GM21786 (cell line): ENCODE data around the gene PRR11.
"Not testable (repeated sequence)": the region's sequence is repeated elsewhere in the genome, so short reads cannot be mapped to it uniquely, and the experiment has no call there.

Source experiments
- ATAC-seq: cut with Tn5 transposase; IDR thresholded peaks from one replicate; pipeline ENCODE4 v1.9.1; 2021; ENCODE audit not compliant: unreplicated experiment

The PRR11 gene

GRCh38 chr17:59155439-59156177, at the start of gene PRR11:
PRR11 (plus strand) TSS chr17:59155746; CDS start chr17:59169753, 14,007 bp downstream.
- peak; percentile 86 for ATAC-seq

DNA sequence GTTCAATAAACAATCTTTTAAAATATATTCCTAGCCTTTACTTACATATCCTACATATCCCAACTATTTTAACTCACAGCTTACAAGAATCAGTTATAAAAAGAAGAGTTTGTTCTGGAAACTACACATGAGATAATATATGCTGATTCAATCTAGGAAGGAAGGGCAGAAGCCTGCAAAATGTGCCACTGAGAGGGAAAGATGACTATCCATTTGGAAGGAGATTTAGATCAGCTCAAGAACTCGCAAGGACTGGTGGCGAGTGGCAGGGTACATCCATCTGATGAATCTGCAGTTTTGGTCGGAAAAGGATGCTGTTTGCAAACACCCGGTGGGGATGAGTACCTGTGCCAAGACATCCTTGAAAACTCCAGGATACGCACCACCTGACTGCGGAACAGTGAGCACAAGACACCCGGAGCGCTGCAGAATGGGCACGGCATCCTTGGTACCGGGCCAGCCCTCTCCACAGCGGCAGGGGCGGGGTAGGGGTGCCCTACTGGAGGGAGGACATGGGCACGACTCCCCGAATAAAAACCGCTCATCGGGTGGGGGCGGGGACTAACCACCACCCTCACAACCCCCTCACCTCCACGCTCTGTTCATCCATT, 49.6 kb upstream of the PRR11 start:
- peak; percentile 17 for ATAC-seq

DNA sequence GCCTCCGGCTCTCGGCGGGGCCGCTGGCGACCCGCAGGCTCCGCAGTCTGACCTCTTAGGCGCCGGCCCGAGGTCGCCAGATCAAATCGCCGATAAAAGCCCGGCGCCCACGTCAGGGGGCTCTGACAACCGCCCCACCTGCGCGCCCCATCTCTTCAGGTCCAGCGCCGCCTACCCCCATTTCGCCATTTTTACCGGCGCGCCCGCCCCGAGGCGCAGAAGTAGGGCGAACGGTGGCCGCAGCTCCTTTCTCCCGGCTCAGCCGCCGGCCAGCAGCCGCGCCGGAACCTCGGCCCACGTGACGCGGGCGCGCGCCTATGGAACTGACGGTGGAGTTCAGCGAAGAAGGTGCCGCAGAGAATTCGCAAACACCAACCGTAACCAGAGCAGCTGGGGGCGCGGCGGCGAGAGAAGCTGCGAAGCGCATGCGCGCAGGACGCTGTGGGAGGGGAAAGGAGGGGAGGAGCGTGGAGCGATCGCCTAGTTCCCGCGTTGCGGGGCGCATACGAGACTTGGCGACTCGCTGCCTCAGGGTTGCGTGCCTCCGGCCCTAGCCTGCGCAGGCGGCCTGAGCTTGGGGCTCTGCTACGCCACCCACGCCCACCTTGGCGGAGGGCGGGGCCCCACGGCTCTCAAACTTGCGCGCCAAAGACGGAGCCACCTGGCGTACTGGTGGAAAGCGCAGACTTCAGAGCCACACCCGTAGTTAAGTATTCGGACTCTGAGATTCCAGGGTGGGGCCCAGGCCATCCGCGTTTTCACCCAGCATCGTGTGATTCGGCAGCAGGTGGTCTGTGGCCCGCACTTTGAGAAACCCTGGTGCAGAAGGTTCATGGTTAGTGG, 48.9 kb upstream of the PRR11 start, which contains the start of gene TRIM37:
Gene TRIM37, minus strand, starts transcription at position 418 of the 843 bp plus-strand sequence. CDS start 419 bp downstream, outside the sequence.
- peak; percentile 95 for ATAC-seq

- no peak for ATAC-seq
Measured at GRCh38 chr17:59107306-59107670, 48.3 kb upstream of the PRR11 start.

GRCh38 chr17:59108400-59109102, 47.0 kb upstream of the PRR11 start:
- ATAC-seq = no peak

GRCh38 chr17:59110973-59111372, 44.6 kb upstream of the PRR11 start:
- ATAC-seq = no peak

GRCh38 chr17:59111539-59111938, 44.0 kb upstream of the PRR11 start:
- ATAC-seq = no peak

- no peak for ATAC-seq
Measured at GRCh38 chr17:59115474-59115873, 40.1 kb upstream of the PRR11 start.

DNA sequence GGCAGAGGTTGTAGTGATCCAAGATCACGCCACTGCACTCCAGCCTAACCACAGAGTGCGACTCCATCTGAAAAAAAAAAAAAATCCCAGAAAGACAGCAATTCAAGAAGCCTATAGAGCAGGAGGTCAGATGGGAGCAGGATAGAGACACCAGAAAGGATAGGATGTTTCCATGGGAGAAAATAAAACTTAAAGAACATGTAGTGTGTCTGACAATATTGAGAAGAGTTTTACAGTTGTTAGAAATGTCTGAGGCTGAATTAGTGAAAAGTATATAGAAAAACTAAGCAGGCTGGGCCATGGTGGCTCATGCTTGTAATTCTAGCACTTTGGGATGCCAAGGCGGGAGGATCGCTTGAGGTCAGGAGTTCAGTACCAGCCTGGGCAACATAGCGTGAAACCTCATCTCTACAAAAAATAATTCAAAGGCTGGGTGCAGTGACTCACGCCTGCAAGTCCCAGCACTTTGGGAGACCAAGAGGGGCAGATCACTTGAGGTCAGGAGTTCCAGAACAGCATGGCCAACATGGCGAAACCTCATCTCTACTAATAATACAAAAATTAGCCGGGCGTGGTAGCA, 33.6 kb upstream of the PRR11 start:
- ATAC-seq = no peak

GRCh38 chr17:59124665-59125064, 30.9 kb upstream of the PRR11 start:
- ATAC-seq = no peak

DNA sequence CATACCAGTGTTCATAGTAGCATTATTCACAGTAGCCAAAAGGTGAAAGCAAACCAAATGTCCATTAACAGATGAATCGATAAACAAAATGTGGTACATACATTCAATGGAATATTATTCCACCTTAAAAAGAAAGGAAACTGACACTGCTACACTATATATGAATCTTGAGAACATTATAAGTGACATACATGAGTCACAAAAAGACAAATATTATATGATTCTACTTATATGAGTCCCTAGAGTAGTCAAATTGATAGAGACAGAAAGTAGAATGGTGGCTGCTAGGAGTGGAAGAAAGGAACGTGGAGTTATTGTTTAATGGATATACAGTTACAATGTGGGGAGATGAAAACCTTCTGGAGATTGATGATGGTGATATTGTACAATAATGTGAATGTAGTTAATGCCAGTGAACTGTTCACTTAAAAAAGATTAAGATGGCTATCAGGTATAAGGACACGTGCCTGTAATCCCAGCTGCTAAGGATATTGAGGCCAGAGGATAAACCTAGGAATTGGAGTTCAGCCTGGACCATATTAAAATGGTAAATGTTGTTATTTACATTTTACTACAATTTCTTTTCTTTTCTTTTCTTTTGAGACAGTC, 28.6 kb upstream of the PRR11 start:
- no peak for ATAC-seq

DNA sequence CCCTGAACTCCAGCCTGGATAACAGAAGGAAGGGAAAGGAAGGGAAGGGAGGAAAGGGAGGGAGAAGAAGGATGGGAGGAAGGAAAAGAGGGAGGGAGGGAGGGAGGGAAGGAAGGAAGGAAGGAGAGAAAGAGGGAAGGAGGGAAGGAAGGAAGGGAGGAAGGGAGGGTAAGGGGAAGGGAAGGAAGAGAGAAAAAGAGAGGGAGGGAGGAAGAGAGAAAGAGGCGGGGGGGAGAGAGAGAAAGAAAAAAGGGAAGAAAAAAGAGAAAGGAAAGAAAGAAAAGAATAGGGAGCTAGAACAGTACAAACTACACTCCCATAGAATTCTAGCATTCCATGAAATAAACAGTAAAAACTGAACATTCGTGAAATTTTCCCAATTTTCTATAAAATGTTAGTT, 25.7 kb upstream of the PRR11 start:
- ATAC-seq = no peak

GRCh38 chr17:59131131-59131530, 24.4 kb upstream of the PRR11 start:
- no peak for ATAC-seq

DNA sequence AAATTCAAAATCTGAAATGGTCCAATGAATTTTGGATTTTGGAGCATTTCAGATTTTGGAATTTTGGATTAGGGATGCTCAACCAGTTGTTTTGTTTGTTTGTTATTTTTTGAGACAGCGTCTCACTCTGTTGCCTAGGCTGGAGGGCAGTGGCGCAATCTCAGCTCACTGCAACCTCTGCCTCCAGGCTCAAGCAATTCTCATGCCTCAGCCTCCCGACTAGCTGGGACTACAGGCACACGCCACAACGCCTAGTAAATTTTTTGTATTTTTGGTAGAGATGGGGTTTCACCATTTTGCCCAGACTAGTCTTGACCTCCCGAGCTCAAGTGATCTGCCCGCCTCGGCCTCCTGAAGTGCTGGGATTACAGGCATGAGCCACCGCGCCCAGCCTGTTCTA, 17.2 kb upstream of the PRR11 start:
- ATAC-seq = not testable (repeated sequence)

- ATAC-seq = no peak
Measured at GRCh38 chr17:59139939-59140338, 15.6 kb upstream of the PRR11 start.

GRCh38 chr17:59141860-59142259, 13.7 kb upstream of the PRR11 start:
- no peak for ATAC-seq

DNA sequence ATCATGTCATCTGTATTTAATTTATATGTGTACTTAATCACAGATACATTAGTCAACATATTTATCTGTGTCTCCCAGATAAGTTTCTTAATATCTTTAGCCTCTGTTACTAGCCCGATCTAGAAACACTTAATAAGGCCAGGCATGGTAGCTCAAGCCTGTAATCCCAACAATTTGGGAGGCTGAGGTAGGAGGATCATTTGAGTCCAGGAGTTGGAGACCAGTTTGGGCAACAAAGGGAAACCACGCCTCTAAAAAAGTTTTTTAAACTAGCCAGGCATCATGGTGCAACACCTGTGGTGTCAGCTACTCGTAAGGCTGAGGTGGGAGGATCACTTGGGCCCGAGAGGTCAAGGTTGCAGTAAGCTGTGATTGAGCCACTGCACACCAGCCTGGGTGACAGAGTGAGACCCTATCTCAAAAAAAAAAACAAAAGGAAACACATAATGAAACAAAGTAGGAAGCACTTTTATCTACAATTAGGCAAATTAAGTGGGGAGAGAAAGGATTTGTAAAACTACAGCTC, 9.9 kb upstream of the PRR11 start:
- no peak for ATAC-seq

DNA sequence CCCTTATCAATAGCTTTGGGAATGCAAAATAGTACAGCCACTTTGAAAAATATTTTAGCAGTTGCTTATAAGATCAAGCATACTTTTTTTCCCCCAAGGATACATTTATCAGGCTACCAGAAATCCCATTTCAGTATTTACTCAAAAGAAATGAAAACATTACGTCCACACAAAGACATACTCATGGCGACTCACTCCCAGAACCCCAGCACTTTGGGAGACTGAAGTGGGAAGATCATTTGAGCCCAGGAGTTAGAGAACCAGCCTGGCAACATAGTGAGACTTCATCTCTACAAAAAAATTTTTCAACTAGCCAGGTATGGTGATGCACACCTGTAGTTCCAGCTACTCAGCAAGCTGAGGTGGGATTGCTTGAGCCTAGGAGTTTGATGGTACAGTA, 6.5 kb upstream of the PRR11 start:
- ATAC-seq = no peak

DNA sequence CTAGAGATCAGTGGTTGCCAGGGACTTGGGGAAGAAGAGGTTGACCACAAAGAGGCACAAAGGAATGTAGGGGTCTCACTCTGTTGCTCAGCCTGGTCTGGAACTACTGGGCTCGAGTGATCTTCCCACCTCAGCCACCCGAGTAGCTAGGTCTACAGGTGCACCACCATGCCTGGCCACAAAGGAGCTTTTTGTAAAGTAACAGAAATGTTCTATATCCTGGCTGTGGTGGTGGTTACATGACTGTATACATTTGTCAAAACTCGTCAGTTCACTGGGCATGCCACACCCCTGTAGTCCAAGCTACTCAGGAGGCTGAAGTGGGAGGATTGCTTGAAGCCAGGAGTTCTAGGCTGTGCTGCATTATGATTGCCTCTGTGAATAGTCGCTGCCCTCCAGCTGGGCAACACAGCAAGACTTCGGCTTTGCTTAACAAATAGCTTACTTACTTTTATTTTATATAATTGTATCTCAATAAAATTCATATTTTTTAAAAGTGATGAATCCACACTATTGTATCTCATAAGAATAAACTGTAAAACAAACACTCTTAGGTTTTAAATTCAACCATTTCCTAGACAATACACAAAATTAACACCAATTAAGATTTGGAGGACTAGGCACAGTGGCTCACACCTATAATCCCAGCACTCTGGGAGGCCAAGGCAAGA, 5.6 kb upstream of the PRR11 start:
- no peak for ATAC-seq

DNA sequence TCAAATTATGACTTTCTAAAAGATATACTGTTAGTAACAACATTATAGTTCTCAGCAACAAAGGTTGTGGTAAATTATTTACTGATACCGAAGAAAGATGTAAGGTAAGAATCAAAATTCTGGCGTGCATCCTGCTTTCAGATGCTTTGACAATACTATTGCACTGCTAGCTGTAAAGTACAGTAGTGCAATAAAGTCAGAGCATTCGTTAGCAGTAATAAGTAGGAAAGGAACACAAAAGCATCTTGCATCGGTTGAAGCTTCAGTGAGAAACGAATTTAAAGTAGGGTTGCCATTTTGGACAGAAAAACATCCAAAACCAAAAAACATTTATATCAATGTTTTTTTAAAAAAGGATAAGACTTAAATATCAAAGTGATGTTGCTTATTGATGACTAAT, 4.5 kb upstream of the PRR11 start:
- no peak for ATAC-seq
